HG03135 (cell line): ENCODE data around the gene FKBP11.

Source experiments
- ATAC-seq: cut with Tn5 transposase; IDR thresholded peaks from one replicate; pipeline ENCODE4 v1.9.1; 2021; ENCODE audit warnings: mild to moderate bottlenecking, moderate library complexity; ENCODE audit not compliant: unreplicated experiment

Gene FKBP11

GRCh38 chr12:48956279-48957140 lies 31.2 kb upstream of the FKBP11 start:
- ATAC-seq = peak; percentile 20

GRCh38 chr12:48954841-48955501 lies 29.7 kb upstream of the FKBP11 start:
- no peak for ATAC-seq

GRCh38 chr12:48954061-48954460 lies 28.8 kb upstream of the FKBP11 start:
- ATAC-seq = no peak

- ATAC-seq = no peak
Observed at GRCh38 chr12:48952691-48953090, 27.4 kb upstream of the FKBP11 start.

- ATAC-seq = no peak
Observed at GRCh38 chr12:48947727-48948126, 22.4 kb upstream of the FKBP11 start.

- ATAC-seq = no peak
Observed at GRCh38 chr12:48946943-48947342, 21.7 kb upstream of the FKBP11 start.

GRCh38 chr12:48946205-48946604 lies 20.9 kb upstream of the FKBP11 start:
- no peak for ATAC-seq

- ATAC-seq = no peak
Observed at GRCh38 chr12:48943221-48943620, 17.9 kb upstream of the FKBP11 start.

- no peak for ATAC-seq
Observed at GRCh38 chr12:48940181-48940580, 14.9 kb upstream of the FKBP11 start.

GRCh38 chr12:48938805-48939204 lies 13.5 kb upstream of the FKBP11 start:
- no peak for ATAC-seq

GRCh38 chr12:48937170-48937569 lies 11.9 kb upstream of the FKBP11 start:
- ATAC-seq = no peak

GRCh38 chr12:48936379-48936979 lies 11.2 kb upstream of the FKBP11 start:
- ATAC-seq = no peak

- no peak for ATAC-seq
Observed at GRCh38 chr12:48934312-48934706, 9.0 kb upstream of the FKBP11 start.

- ATAC-seq = no peak
Observed at GRCh38 chr12:48933664-48934311, 8.5 kb upstream of the FKBP11 start.

- ATAC-seq = no peak
Observed at GRCh38 chr12:48932878-48933277, 7.6 kb upstream of the FKBP11 start.

- ATAC-seq = no peak
Observed at GRCh38 chr12:48930475-48930874, 5.2 kb upstream of the FKBP11 start.

- ATAC-seq = no peak
Observed at GRCh38 chr12:48929551-48929950, 4.3 kb upstream of the FKBP11 start.

- ATAC-seq = no peak
Observed at GRCh38 chr12:48927261-48927660, 2.0 kb upstream of the FKBP11 start.

GRCh38 chr12:48924617-48925303 lies 532 bp downstream of the FKBP11 start:
- ATAC-seq = peak; percentile 80

GRCh38 chr12:48923117-48923516 lies 2.2 kb downstream of the FKBP11 start:
- ATAC-seq = no peak
